Measurements from ENCODE around the gene RHD.

The RHD gene

GRCh38 chr1:25238046-25238445, 34.3 kb upstream of the RHD start:
- Mint-ChIP-seq H3K9me3 (no peaks in the 10 kb centered on the region), H3K27ac (peak overlapping the region; percentile 30 to 81 (median 58)), H3K4me3 (no peak overlapping the region), H3K36me3 (ENCODE audit: low read depth) (peaks cover 21% of the 10 kb centered on the region), H3K27me3 (ENCODE audit: low read depth) (no peaks in the 10 kb centered on the region), H3K4me1 (peaks cover 33% of the 10 kb centered on the region)
- TF ChIP-seq CTCF (IDR thresholded peaks at IDR 0.05; ENCODE audit: unreplicated experiment in 3 of 3): no peak

GRCh38 chr1:25239681-25240541, 32.4 kb upstream of the RHD start:
- Mint-ChIP-seq H3K27ac (peak overlapping the region; percentile 99), H3K9me3 (no peaks in the 10 kb centered on the region), H3K27me3 (ENCODE audit: low read depth) (no peaks in the 10 kb centered on the region), H3K4me3 (peak overlapping the region; percentile 92 to 94 (median 93)), H3K4me1 (peaks cover 29% of the 10 kb centered on the region), H3K36me3 (ENCODE audit: low read depth) (peaks cover 32% of the 10 kb centered on the region)
- TF ChIP-seq CTCF (IDR thresholded peaks at IDR 0.05; ENCODE audit: unreplicated experiment in 3 of 3): peak; percentile 50 to 66 (median 58)

- H3K4me1 Mint-ChIP-seq: peaks cover 38% of the 10 kb centered on the region
- no peaks in the 10 kb centered on the region for H3K27me3 Mint-ChIP-seq (ENCODE audit: low read depth)
- TF ChIP-seq CTCF (IDR thresholded peaks at IDR 0.05; ENCODE audit: unreplicated experiment in 3 of 3): no peak
- H3K36me3 Mint-ChIP-seq (ENCODE audit: low read depth): peaks cover 51% of the 10 kb centered on the region
- no peak overlapping the region for H3K27ac Mint-ChIP-seq
- no peaks in the 10 kb centered on the region for H3K9me3 Mint-ChIP-seq
- peak overlapping the region; percentile 21 to 60 (median 58) for H3K4me3 Mint-ChIP-seq
Measured at GRCh38 chr1:25243907-25244306, 28.4 kb upstream of the RHD start.

DNA sequence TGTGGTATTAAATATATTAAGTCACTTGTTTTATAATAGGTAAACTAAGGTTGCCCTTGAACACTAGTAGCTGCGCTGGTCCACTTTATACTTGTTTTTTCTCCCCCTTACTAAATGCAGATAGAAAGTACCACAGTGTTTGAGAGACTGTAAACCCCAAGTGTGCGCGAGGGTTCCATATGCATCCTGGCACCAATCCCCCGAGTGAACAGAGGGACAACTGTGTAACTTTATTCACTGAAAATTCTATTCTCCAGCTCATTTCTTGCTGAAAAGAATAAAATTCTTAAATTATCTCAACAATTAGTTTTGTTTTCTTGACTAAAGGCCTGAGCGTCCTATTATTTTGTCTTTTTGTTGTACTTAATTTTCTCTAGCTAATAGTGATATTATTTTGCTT, 26.9 kb upstream of the RHD start:
- H3K9me3 Mint-ChIP-seq: no peaks in the 10 kb centered on the region
- H3K27me3 Mint-ChIP-seq (ENCODE audit: low read depth): no peaks in the 10 kb centered on the region
- no peak for TF ChIP-seq CTCF (IDR thresholded peaks at IDR 0.05; ENCODE audit: unreplicated experiment in 3 of 3)
- H3K36me3 Mint-ChIP-seq (ENCODE audit: low read depth): peaks cover 48% of the 10 kb centered on the region
- H3K4me1 Mint-ChIP-seq: peaks cover 26% of the 10 kb centered on the region
- H3K4me3 Mint-ChIP-seq: peak overlapping the region; percentile 91 to 100 (median 97)
- peak overlapping the region; percentile 40 to 91 (median 49) for H3K27ac Mint-ChIP-seq

- H3K4me1 Mint-ChIP-seq: peaks cover 23% of the 10 kb centered on the region
- H3K27me3 Mint-ChIP-seq (ENCODE audit: low read depth): no peaks in the 10 kb centered on the region
- no peaks in the 10 kb centered on the region for H3K9me3 Mint-ChIP-seq
- peak overlapping the region; percentile 91 to 100 (median 97) for H3K4me3 Mint-ChIP-seq
- H3K36me3 Mint-ChIP-seq (ENCODE audit: low read depth): peaks cover 48% of the 10 kb centered on the region
- peak overlapping the region; percentile 91 to 100 (median 98) for H3K27ac Mint-ChIP-seq
- no peak for TF ChIP-seq CTCF (IDR thresholded peaks at IDR 0.05; ENCODE audit: unreplicated experiment in 3 of 3)
Measured at GRCh38 chr1:25245809-25246599, 26.3 kb upstream of the RHD start.

All from nephron (organoid).